Urinary bladder (tissue), 4 donors: Measurements from ENCODE around the gene SQOR. TPM values are rescaled to one million over a fixed set of nuclear protein-coding genes. Genes with fewer than 3 reads are reported as not detected.
"Not testable (repeated sequence)": the region's sequence is repeated elsewhere in the genome, so short reads cannot be mapped to it uniquely, and the experiment has no call there.

Experiments used
- DNase-seq: peaks from one replicate; pipeline ENCODE4 v3.0.0-alpha.2; 2015; ENCODE audit errors: extremely low spot score
- H3K27ac ChIP-seq: one replicate; pipeline ENCODE4 v1.5.1; 2013; ENCODE audit warnings: low read depth, mild to moderate bottlenecking, moderate library complexity
- H3K36me3 ChIP-seq: one replicate; pipeline ENCODE4 v1.6.1; 2013; ENCODE audit warnings: mild to moderate bottlenecking, moderate library complexity; ENCODE audit not compliant: insufficient read depth
- H3K4me1 ChIP-seq: one replicate; pipeline ENCODE4 v1.6.1; 2013; ENCODE audit warnings: mild to moderate bottlenecking, moderate library complexity; ENCODE audit not compliant: insufficient read depth
- H3K4me3 ChIP-seq: one replicate; pipeline ENCODE4 v1.5.1; 2013; ENCODE audit warnings: low read depth, low read length
- WGBS: extraction: QIAGEN DNeasy Blood & Tissue Kit; methylation state at CpG from one replicate; pipeline ENCODE4 v1.1.7; 2013; 5-methylcytosine and 5-hydroxymethylcytosine counted together
- polyA plus RNA-seq: library from polyadenylated mRNA; stranded (reverse); fragments of 200-250 nt; gene quantifications from one replicate; pipeline ENCODE4 v1.2.3, GENCODE V29; 2013
- total RNA-seq: library from RNA; depleted of rRNA; stranded (reverse); fragments of >200 nt; gene quantifications from one replicate; pipeline ENCODE4 v1.2.3, GENCODE V29; 2014
- donor health status: healthy with polysubstance abuse.
- donor health status: healthy.

Gene SQOR
- total and polyA plus RNA-seq, 2 donors, result 28.7 to 50.7 TPM

DNA sequence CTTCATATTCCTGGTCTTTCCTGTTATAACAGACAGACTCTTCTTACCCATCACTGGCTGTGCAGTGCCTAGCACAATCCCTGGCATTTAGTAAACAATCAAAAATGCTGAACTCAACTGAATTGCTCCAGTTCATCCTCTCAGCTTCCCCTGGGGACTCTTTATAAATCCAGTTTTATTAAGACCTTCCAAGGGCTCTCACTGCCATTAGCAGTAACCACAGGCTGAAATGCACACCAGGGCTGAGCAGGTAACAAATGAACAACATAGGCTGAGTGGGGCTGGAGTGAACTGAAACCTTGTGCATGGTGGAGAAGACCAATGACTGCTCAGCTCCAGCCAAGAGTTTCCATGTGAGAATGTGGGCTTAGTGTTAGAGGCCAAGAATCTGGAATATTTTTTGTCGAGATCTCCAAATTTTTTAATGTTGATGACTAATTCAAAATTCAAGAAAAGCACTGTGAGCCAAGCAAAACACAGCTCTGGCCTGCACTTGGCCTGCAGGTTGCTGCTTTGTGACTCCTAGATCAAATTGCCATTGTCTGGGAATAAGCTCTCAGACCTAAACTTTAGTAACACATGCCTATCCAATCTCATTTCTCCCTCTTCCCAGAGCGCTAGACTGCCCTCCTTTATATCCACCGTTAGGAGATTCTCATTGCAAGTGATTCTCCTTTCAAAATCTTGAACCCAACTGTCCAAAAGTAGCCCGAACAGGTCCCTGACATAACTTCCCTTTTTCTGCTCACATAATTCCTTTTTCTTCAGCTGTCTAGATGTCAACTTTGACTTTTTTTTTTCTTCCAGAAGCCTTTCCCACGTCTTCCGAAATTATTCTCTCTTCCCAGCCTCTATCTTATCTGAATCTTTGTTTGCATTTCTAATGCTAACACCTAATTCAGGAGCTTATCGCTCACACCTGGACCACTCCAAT is 7.4 kb downstream of the SQOR start:
- peak overlapping the region; percentile 44 for H3K27ac ChIP-seq
- WGBS, result 60% methylated on average over 7 of the region's 7 CpGs
- DNase-seq, result no peak
- no peak overlapping the region for H3K4me3 ChIP-seq
- no peaks in the 10 kb centered on the region for H3K36me3 ChIP-seq
- H3K4me1 ChIP-seq, result peaks cover 4% of the 10 kb centered on the region

GRCh38 chr15:45644437-45644836 is 9.6 kb downstream of the SQOR start:
- peaks cover 4% of the 10 kb centered on the region for H3K4me1 ChIP-seq
- H3K36me3 ChIP-seq, result no peaks in the 10 kb centered on the region
- H3K4me3 ChIP-seq, result no peak overlapping the region
- H3K27ac ChIP-seq, result no peak overlapping the region
- DNase-seq, result no peak
- 94% methylated on average over 2 of the region's 2 CpGs for WGBS

GRCh38 chr15:45645026-45645980 is 10.5 kb downstream of the SQOR start:
- 74% methylated on average over 9 of the region's 9 CpGs for WGBS
- Histone ChIP-seq H3K36me3 (no peaks in the 10 kb centered on the region), H3K4me1 (peaks cover 4% of the 10 kb centered on the region), H3K27ac (no peak overlapping the region), H3K4me3 (no peak overlapping the region)
- DNase-seq, result no peak

DNA sequence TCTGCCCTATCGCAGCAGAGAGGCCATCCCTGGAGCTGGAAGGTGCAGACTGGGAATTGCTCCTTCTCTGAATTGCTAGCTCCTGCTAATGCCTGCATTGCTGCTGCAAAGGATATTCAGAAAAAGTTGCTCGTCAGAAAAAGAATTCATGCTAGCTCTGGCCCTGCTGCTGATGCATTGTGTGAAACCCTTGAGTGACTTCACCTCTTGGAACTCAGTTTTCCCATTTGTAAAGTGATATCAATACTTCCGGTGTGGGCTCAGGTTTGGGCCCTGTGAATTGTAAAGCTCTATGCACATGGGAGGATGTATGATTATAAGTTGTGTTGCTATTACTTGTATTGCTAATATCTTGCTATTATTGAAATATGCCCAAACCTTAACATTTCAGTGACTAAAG is 11.4 kb downstream of the SQOR start:
- no peak overlapping the region for H3K27ac ChIP-seq
- DNase-seq, result no peak
- H3K4me3 ChIP-seq, result no peak overlapping the region
- WGBS, result 78% methylated on average over 3 of the region's 3 CpGs
- H3K4me1 ChIP-seq, result peaks cover 4% of the 10 kb centered on the region
- no peaks in the 10 kb centered on the region for H3K36me3 ChIP-seq

DNA sequence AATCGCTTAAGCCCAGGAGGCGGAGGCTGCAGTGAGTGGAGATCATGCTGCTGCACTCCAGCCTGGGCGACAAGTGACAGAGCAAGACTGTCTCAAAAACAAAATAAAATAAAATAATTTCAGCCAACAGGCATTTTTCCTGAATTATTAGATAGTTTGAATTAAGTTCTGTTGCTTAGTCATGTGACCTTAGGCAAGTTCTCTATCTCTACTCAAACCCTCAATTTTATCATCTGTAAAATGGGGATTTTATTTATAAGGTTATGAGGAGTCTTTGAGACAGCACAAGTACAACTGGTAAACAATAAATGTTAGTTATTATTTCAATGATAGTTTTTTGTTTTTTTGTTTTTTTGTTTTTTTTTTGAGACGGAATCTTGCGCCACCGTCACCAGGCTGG is 13.0 kb downstream of the SQOR start:
- Histone ChIP-seq H3K36me3 (no peaks in the 10 kb centered on the region), H3K4me1 (no peaks in the 10 kb centered on the region)
- 98% methylated on average over 6 of the region's 6 CpGs for WGBS

GRCh38 chr15:45648521-45649200 is 13.8 kb downstream of the SQOR start:
- 90% methylated on average over 4 of the region's 4 CpGs for WGBS
- Histone ChIP-seq H3K27ac (no peak overlapping the region), H3K4me3 (no peak overlapping the region), H3K36me3 (no peaks in the 10 kb centered on the region), H3K4me1 (no peaks in the 10 kb centered on the region)
- no peak for DNase-seq

More for the DNA sequence above, 13.0 kb downstream of the SQOR start:
- no peak overlapping the region for H3K27ac ChIP-seq
- no peak for DNase-seq
- H3K4me3 ChIP-seq, result no peak overlapping the region

DNA sequence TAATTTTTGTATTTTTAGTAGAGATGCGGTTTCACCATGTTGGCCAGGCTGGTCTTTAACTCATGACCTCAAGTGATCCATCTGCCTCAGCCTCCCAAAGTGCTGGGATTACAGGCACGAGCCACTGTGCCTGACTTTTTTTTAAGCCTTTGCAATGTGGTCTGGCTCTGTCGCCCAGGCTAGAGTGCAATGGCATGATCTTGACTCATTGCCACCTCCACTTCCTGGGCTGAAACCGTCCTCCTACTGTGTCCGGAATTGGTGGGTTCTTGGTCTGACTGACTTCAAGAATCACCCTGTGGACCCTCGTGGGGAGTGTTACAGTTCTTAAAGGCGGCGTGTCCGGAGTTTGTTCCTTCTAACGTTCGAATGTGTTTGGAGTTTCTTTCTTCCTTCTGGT is 15.2 kb downstream of the SQOR start:
- not testable (repeated sequence) for H3K4me1 ChIP-seq, H3K27ac ChIP-seq, DNase-seq, H3K36me3 ChIP-seq, H3K4me3 ChIP-seq
- WGBS, result 89% methylated on average over 11 of the region's 11 CpGs

DNA sequence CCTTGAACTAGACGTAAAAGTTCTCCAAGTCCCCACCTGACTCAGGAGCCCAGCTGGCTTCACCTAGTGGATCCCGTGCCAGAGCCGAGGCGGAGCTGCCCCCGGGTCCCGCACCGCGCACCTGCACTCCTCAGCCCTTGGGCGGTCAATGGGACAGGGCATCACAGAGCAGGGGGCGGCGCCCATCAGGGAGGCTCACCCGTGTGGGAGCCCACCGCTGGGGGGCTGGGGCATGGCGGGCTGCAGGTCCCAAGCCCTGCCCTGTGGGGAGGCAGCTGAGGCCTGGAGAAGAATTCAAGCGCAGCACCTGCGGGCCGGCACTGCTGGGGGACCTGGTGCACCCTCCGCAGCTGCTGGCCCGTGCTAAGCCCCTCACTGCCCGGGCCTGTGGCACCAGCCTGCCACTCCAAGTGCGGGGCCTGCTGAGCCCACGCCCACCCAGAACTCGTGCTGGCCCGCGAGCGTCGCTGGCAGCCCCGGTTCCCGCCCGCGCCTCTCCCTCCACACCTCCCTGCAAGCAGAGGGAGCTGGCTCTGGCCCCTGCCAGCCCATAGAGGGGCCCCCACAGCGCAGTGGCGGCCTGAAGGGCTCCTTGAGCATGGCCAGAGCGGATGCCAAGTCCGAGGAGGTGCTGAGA is 16.2 kb downstream of the SQOR start:
- Histone ChIP-seq H3K36me3 (no peaks in the 10 kb centered on the region), H3K4me1 (no peaks in the 10 kb centered on the region), H3K4me3 (no peak overlapping the region), H3K27ac (no peak overlapping the region)
- 98% methylated on average over 35 of the region's 35 CpGs for WGBS
- DNase-seq, result no peak

DNA sequence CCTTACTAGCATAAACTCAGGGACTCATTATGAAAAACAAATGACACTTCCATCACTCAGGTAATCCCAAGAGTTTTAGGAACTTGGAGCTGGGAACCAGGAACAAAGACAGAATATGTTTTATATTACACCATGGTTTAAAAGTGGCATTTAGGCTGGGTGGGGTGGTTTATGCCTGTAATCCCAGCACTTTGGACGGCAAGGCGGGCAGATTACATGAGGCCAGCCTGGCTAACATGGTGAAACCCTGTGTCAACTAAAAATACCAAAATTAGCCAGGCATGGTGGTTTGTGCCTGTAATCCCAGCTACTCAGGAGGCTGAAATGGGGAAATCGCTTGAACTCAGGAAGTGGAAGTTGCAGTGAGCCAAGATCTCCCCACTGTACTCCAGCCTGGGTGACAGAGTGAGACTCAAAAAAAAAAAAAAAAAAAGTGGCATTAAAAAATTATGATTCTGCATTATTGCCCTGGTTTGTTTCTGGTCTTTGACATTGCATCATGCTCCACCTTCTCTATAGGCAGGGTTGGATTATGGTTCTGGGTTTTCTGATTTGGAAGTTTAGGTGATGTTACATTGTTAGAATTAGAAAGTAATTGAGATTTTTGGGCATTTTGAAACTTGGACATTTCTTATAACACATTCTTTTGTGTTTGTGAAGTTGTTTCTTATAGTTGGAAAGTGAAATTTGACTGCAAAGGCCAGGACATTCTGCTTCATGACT is 19.0 kb downstream of the SQOR start:
- 76% methylated on average over 3 of the region's 3 CpGs for WGBS
- no peak overlapping the region for H3K27ac ChIP-seq
- no peak overlapping the region for H3K4me3 ChIP-seq
- DNase-seq, result no peak
- H3K36me3 ChIP-seq, result no peaks in the 10 kb centered on the region
- no peaks in the 10 kb centered on the region for H3K4me1 ChIP-seq

- Histone ChIP-seq H3K4me3 (no peak overlapping the region), H3K4me1 (no peaks in the 10 kb centered on the region), H3K36me3 (no peaks in the 10 kb centered on the region), H3K27ac (no peak overlapping the region)
- no peak for DNase-seq
- 87% methylated on average over 6 of the region's 6 CpGs for WGBS
Observed at GRCh38 chr15:45654749-45655148, 19.9 kb downstream of the SQOR start.

DNA sequence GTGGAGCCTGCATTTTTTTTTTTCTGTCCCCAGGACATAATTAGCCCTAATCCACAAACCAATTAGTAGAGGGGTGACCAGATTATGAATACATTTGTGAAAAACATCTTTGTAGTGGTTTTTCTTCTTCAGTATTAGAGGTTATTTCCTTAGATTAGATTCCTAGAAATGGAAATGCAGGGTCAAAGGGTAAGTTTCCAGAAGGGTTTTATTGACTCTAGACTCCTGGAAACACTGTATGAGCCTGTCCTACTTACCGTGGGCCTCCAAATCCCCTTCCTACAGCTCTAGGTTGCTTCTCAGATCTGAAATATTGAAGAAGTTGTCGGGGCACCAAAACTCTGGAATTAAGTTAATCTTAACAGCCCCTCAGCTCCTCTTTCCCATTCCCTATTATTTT is 22.4 kb downstream of the SQOR start:
- no peaks in the 10 kb centered on the region for H3K36me3 ChIP-seq
- no peaks in the 10 kb centered on the region for H3K4me1 ChIP-seq
- no peak for DNase-seq
- WGBS, result 71% methylated on average over 2 of the region's 2 CpGs
- H3K4me3 ChIP-seq, result no peak overlapping the region
- H3K27ac ChIP-seq, result no peak overlapping the region

DNA sequence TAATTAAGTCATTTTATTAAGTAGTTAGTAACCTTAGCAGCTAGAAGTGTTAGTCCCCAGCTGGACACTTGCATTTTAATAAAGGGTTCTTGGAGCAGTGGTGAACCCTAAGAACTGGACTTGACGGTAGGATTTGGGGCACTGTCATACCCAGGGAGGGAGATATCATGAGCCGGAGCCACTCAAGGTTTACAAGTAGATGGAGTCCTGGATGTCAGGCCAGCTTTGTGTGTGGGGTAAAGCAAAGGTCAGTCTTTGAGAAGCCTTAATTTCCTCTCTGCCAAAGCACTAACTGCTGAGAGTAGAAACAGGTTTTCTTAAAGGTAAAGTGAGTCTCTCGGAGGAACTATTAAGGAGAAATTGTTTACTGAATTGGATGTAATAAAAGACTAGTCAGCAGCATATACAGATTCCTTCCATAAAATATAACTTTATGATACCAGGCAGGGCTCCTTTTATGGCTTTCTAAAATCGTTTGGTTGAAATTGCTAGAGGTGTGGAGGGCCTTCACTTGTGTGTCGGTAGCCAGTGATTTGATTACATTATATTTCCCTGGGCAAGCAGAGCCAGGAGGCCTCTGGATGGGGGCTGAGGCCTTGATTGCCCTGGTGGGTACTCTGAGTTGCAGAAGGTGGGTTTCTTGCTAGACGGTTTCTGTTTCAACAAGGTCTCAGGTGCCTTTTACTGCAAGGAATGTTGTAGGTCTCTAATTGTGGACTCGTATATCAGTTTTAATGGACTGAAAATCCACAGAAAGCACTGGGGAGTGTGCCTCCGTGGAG is 23.1 kb downstream of the SQOR start:
- Histone ChIP-seq H3K36me3 (no peaks in the 10 kb centered on the region), H3K27ac (no peak overlapping the region), H3K4me3 (no peak overlapping the region), H3K4me1 (no peaks in the 10 kb centered on the region)
- DNase-seq, result no peak
- WGBS, result 62% methylated on average over 8 of the region's 8 CpGs
